ENCODE data around the gene STING1. TPM values are rescaled to one million over a fixed set of nuclear protein-coding genes. Genes with fewer than 3 reads are reported as not detected.
A peak's percentile ranks its signal among the peaks of the same experiment; 100 is the strongest.

STING1 gene
- polyA plus RNA-seq, 1 of the 3 experiments (the other 2 are of a cell fraction): 98.4 TPM

DNA sequence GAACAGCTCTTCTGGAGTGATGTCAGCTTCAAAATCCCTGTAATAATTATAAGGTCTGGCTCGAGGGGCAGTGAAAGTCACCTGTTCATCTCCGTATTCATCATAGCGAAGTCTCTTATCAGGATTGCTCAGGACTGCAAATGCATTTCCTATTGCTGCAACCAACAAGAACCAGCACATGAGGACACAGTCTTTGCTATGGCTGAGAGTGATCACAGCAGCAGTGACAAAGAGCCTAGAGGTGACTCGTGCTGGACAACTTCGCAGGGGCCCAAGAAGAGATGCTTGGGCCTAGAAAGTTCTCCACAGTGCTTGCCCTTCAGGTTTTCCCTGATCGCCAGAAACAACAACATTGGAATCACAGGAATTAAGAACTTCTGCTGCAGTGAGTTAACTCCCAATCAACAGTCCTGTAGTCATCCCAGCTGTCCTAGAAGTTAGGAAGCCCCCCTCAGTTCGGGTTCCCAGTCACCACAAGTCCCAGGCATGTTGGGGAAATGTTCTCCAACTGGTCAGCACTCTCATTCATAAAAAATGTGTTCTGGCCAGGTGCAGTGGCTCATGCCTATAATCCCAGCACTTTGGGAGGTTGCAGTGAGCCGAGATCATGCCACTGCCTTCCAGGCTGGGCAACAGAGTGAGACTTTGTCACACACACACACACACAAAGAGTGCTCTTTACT, 56.2 kb downstream of the STING1 start:
- Histone ChIP-seq H3F3A (replicated peaks; ENCODE audit: insufficient read depth) (peaks cover 24% of the 10 kb centered on the region), H4K20me1 (ENCODE audit: insufficient read depth) (no peaks in the 10 kb centered on the region), H3K27me3 (ENCODE audit: insufficient read depth) (no peaks in the 10 kb centered on the region), H3K9me2 (no peaks in the 10 kb centered on the region), H3K9me3 (no peaks in the 10 kb centered on the region), H2AFZ (ENCODE audit: low read depth) (no peak overlapping the region; the same call in 1 of the 2 replicates), H3K4me3 (ENCODE audit: low read depth in 2 of 2, low read length in 1 of 2) (no peak overlapping the region), H3K4me1 (ENCODE audit: control insufficient read depth in 1 of 2, insufficient read depth in 2 of 2, low read depth in 1 of 2, low read length in 1 of 2) (peaks cover 8 to 9% of the 10 kb centered on the region in 2 experiments; a peak in 3 of 4 replicates), H3K79me2 (ENCODE audit: insufficient read depth) (no peaks in the 10 kb centered on the region), H3K4me2 (no peak overlapping the region), H3K36me3 (replicated peaks in 1 of 2; ENCODE audit: control insufficient read depth in 1 of 2, insufficient read depth in 2 of 2, low read length in 1 of 2) (peaks cover 17 to 37% of the 10 kb centered on the region in 2 experiments), H3K27ac (ENCODE audit: low read depth in 2 of 2, low read length in 1 of 2) (peak overlapping the region; percentile 5 to 72; a peak in 3 of 4 replicates), H3K9ac (peak overlapping the region; percentile 31; the same call in 1 of the 2 replicates)
- POLR2A ChIA-PET: no interaction called here
- 83% methylated on average over 7 of the region's 8 CpGs for WGBS (ENCODE audit: low lambda C conversion rate)
- no peak for DNase-seq
- CTCF ChIA-PET: interaction anchor here (0.6 to 9.7 kb wide), 2 partner anchors 88 to 206 kb away, joined by 3 to 324 read pairs; no protein-coding TSS in a partner anchor
- no peak for TF ChIP-seq YY1 (IDR thresholded peaks at IDR 0.05; ENCODE audit: low read depth)
- no peak for TF ChIP-seq ELF1 (IDR thresholded peaks at IDR 0.05)
- no peak for TF ChIP-seq RAD21 (IDR thresholded peaks at IDR 0.05; ENCODE audit: low read length)
- peak; percentile 42; the same call in 1 of the 2 replicates for TF ChIP-seq TCF12 (IDR thresholded peaks at IDR 0.05)
- no peak for TF ChIP-seq CHD2 (IDR thresholded peaks at IDR 0.05; ENCODE audit: low read length, partially characterized antibody)
- no peak for TF ChIP-seq CTCF (IDR thresholded peaks at IDR 0.05)
- TF ChIP-seq MXI1 (IDR thresholded peaks at IDR 0.05; ENCODE audit: low read depth, low read length): no peak
- TF ChIP-seq, protein P1, sequence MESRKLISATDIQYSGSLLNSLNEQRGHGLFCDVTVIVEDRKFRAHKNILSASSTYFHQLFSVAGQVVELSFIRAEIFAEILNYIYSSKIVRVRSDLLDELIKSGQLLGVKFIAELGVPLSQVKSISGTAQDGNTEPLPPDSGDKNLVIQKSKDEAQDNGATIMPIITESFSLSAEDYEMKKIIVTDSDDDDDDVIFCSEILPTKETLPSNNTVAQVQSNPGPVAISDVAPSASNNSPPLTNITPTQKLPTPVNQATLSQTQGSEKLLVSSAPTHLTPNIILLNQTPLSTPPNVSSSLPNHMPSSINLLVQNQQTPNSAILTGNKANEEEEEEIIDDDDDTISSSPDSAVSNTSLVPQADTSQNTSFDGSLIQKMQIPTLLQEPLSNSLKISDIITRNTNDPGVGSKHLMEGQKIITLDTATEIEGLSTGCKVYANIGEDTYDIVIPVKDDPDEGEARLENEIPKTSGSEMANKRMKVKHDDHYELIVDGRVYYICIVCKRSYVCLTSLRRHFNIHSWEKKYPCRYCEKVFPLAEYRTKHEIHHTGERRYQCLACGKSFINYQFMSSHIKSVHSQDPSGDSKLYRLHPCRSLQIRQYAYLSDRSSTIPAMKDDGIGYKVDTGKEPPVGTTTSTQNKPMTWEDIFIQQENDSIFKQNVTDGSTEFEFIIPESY (IDR thresholded peaks at IDR 0.05; ENCODE audit: borderline replicate concordance, low read depth): no peak
- no peak for TF ChIP-seq FOSL2 (IDR thresholded peaks at IDR 0.05; ENCODE audit: borderline replicate concordance, low read depth)
- TF ChIP-seq NFIC (IDR thresholded peaks at IDR 0.05; ENCODE audit: borderline replicate concordance): peak; percentile 21; the same call in 1 of the 2 replicates
- peak; percentile 11; the same call in 1 of the 2 replicates for TF ChIP-seq JUND (IDR thresholded peaks at IDR 0.05)
- TF ChIP-seq, protein P2, sequence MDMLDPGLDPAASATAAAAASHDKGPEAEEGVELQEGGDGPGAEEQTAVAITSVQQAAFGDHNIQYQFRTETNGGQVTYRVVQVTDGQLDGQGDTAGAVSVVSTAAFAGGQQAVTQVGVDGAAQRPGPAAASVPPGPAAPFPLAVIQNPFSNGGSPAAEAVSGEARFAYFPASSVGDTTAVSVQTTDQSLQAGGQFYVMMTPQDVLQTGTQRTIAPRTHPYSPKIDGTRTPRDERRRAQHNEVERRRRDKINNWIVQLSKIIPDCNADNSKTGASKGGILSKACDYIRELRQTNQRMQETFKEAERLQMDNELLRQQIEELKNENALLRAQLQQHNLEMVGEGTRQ (IDR thresholded peaks at IDR 0.05; ENCODE audit: borderline replicate concordance, low read depth, low read length): no peak
- TF ChIP-seq, protein P3, sequence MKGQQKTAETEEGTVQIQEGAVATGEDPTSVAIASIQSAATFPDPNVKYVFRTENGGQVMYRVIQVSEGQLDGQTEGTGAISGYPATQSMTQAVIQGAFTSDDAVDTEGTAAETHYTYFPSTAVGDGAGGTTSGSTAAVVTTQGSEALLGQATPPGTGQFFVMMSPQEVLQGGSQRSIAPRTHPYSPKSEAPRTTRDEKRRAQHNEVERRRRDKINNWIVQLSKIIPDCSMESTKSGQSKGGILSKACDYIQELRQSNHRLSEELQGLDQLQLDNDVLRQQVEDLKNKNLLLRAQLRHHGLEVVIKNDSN (IDR thresholded peaks at IDR 0.05; ENCODE audit: borderline replicate concordance, low read depth): no peak
- no peak for TF ChIP-seq RFX5 (IDR thresholded peaks at IDR 0.05; ENCODE audit: low read length)
- TF ChIP-seq REST (IDR thresholded peaks at IDR 0.05; ENCODE audit: low read depth, low read length): no peak
- TF ChIP-seq, protein P4, sequence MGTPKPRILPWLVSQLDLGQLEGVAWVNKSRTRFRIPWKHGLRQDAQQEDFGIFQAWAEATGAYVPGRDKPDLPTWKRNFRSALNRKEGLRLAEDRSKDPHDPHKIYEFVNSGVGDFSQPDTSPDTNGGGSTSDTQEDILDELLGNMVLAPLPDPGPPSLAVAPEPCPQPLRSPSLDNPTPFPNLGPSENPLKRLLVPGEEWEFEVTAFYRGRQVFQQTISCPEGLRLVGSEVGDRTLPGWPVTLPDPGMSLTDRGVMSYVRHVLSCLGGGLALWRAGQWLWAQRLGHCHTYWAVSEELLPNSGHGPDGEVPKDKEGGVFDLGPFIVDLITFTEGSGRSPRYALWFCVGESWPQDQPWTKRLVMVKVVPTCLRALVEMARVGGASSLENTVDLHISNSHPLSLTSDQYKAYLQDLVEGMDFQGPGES (IDR thresholded peaks at IDR 0.05; ENCODE audit: low read depth, low read length): no peak
- TF ChIP-seq, protein P5, sequence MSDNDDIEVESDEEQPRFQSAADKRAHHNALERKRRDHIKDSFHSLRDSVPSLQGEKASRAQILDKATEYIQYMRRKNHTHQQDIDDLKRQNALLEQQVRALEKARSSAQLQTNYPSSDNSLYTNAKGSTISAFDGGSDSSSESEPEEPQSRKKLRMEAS (IDR thresholded peaks at IDR 0.05; ENCODE audit: low read depth): peak; percentile 33; the same call in 1 of the 2 replicates
- no peak for TF ChIP-seq FOXJ3 (CRISPR knock-in tag; IDR thresholded peaks at IDR 0.05)
- TF ChIP-seq SIN3A (IDR thresholded peaks at IDR 0.05; ENCODE audit: borderline replicate concordance, low read depth, low read length): no peak
- no peak for TF ChIP-seq EZH2phosphoT487 (IDR thresholded peaks at IDR 0.05; ENCODE audit: borderline replicate concordance, low read depth)
- TF ChIP-seq TAF1 (IDR thresholded peaks at IDR 0.05; ENCODE audit: borderline replicate concordance, low read depth, low read length): no peak
